Measurements from ENCODE around the gene TMEM219. TPM values are rescaled to one million over a fixed set of nuclear protein-coding genes. Genes with fewer than 3 reads are reported as not detected.
A peak's percentile ranks its signal among the peaks of the same experiment; 100 is the strongest.

Gene TMEM219
- total and polyA plus RNA-seq, 2 donors: 43.1 to 120 TPM

DNA sequence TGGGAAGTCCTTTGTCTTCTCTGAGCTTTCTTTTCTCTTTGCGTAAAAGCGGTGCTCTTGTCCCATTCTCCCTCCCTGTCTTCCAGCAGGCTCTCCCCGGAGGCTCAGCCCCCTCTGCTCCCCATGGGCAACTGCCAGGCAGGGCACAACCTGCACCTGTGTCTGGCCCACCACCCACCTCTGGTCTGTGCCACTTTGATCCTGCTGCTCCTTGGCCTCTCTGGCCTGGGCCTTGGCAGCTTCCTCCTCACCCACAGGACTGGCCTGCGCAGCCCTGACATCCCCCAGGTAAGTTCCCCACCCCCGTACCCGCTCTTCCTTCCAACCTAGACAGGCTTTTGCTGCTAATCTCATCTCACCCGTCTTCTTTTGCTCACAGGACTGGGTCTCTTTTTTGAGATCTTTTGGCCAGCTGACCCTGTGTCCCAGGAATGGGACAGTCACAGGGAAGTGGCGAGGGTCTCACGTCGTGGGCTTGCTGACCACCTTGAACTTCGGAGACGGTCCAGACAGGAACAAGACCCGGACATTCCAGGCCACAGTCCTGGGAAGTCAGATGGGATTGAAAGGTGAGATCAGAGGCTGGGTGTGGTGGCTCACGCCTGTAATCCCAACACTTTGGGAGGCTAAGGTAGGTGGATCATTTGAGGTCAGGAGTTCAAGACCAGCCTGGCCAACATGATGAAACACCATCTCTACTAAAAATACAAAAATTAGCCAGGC is 1.3 kb downstream of the TMEM219 start:
- DNase-seq (ENCODE audit: extremely low spot score): no peak
- Histone ChIP-seq H3K4me3 (ENCODE audit: low read depth, low read length) (peak overlapping the region; percentile 57), H3K4me1 (ENCODE audit: insufficient read depth) (no peaks in the 10 kb centered on the region), H3K27ac (ENCODE audit: low read depth) (peak overlapping the region; percentile 77), H3K36me3 (ENCODE audit: insufficient read depth) (no peaks in the 10 kb centered on the region)
- 82% methylated on average over 14 of the region's 14 CpGs for WGBS

DNA sequence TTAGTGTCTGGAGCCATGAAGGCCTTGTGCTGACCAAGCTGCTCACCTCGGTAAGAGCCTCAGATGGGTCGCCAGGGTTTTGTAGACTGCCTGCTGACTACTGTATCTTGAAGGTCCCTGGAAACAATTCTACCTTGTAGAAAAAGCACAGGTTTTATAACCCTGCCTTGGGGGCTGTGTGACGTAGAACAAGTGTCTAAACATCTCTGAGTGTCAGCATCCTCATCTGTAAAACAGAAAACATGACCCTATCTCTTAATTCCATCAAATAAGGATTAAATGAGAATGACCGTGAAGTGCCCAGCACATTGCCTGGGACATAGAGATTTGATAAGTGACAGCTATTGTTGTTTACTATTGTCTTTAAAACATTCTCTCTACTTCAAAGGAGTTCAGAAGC is 6.3 kb downstream of the TMEM219 start:
- Histone ChIP-seq H3K4me1 (ENCODE audit: insufficient read depth) (no peaks in the 10 kb centered on the region), H3K4me3 (ENCODE audit: low read depth, low read length) (no peak overlapping the region), H3K36me3 (ENCODE audit: insufficient read depth) (peaks cover 1% of the 10 kb centered on the region), H3K27ac (ENCODE audit: low read depth) (no peak overlapping the region)
- no peak for DNase-seq (ENCODE audit: extremely low spot score)
- 91% methylated on average over 4 of the region's 4 CpGs for WGBS

DNA sequence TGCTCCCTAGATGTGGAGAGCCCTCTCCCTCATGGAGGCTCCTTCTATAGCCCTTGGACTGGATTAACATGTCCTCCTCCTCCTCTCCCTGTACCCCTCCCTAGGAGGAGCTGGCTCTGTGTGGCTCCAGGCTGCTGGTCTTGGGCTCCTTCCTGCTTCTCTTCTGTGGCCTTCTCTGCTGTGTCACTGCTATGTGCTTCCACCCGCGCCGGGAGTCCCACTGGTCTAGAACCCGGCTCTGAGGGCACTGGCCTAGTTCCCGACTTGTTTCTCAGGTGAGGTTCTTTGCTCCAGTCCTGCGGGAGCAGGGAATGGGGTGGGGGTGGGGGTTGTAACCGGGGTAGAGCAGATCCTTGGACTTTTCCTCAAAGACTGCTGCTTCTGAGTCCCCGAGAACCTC is 9.4 kb downstream of the TMEM219 start:
- DNase-seq (ENCODE audit: extremely low spot score): no peak
- Histone ChIP-seq H3K27ac (ENCODE audit: low read depth) (no peak overlapping the region), H3K36me3 (ENCODE audit: insufficient read depth) (peaks cover 1% of the 10 kb centered on the region), H3K4me3 (ENCODE audit: low read depth, low read length) (no peak overlapping the region), H3K4me1 (ENCODE audit: insufficient read depth) (peaks cover 2% of the 10 kb centered on the region)
- 93% methylated on average over 8 of the region's 8 CpGs for WGBS

DNA sequence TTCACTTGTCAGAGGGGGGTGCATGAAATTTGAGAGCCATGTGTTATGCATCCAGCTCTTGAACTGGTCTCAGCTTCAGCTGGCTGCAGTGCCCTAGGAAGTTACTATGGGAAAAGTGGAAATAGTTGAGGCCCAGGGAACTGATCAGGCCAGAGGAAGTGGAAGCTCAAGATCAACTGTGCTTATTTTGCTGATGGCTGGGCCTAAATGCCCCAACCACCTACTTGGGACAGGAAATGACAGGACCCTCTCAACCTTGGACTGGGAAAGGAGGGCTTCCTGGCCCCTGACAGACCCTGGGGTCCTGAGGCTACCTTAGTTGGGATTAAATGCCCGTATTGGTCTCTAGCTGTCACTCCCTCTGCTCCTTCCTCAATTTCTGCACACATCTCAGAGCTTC is 10.6 kb downstream of the TMEM219 start:
- peaks cover 2% of the 10 kb centered on the region for H3K4me1 ChIP-seq (ENCODE audit: insufficient read depth)
- peaks cover 1% of the 10 kb centered on the region for H3K36me3 ChIP-seq (ENCODE audit: insufficient read depth)
- H3K27ac ChIP-seq (ENCODE audit: low read depth): no peak overlapping the region
- no peak overlapping the region for H3K4me3 ChIP-seq (ENCODE audit: low read depth, low read length)
- 95% methylated on average over 1 of the region's 1 CpG for WGBS
- DNase-seq (ENCODE audit: extremely low spot score): no peak

DNA sequence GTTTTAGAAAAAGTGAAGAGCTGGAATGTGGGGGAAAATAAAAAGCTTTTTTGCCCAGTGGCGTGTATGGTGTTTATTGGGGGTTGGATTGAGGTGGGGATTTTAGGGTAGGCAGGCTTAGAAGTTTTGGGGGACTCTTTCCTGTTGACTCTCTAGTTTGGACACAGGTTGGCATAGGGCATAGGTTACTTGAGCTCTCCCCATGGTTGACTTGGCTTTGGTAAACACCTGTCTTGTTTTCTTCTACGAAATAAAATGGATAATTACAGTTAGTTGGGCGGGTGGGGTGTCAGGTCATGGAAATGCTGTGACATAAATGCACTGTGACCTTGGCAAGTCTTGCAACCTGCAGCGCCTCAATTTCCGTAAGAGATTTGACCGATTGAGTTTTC is 11.1 kb downstream of the TMEM219 start:
- WGBS: 62% methylated on average over 6 of the region's 6 CpGs
- DNase-seq (ENCODE audit: extremely low spot score): no peak
- Histone ChIP-seq H3K4me3 (ENCODE audit: low read depth, low read length) (no peak overlapping the region), H3K27ac (ENCODE audit: low read depth) (no peak overlapping the region), H3K4me1 (ENCODE audit: insufficient read depth) (peaks cover 2% of the 10 kb centered on the region), H3K36me3 (ENCODE audit: insufficient read depth) (peaks cover 1% of the 10 kb centered on the region)

DNA sequence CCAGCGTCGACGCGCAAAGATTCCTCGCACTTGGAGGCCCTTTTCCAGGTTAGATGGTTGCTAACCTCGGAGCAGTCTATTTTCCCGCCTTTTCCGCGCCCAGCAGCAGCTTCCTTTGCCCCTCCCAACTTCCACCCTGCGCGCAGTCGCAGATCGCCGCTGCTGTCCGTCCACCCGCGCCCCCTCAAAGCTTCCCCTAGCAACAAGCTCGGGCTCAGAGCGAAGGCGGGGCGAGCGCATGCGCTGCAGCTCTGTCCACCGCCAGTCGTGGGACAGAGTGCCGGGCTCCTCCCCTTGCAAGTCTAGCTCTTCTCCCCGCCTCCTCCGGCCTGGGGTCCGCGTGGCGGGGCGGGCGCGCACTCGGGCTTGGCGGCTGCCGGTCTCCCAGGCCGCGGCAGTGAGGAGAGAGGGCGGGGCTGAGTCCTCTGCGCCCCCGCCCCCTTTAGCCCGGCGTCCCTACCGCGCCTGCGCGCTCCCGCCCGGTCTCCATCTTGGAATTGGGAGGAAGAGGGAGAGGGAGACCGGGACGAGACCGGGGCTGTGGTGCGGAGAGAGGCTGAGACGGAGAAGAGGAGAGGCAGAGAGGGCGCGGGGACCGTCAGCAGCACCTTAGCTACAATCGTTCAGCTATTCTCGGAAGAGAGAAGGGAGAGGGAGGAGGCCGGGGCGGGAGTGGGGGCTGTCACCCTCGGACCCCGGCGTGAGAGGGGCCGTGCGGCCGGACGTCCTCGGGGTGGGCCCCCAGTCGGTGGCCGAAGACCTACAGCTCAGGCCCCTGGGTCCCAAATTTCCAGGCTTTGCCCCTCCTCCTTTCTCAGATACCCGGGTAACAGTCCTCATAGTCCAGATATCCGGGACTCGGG is 11.7 kb downstream of the TMEM219 start, which contains the start of gene TAOK2:
Gene TAOK2, plus strand, starts transcription at position 485 of the 863 bp plus-strand sequence. CDS start 3,905 bp downstream, outside the sequence.
- DNase-seq (ENCODE audit: extremely low spot score): peak; percentile 93
- Histone ChIP-seq H3K4me1 (ENCODE audit: insufficient read depth) (peaks cover 2% of the 10 kb centered on the region), H3K27ac (ENCODE audit: low read depth) (peak within 1 kb of the TSS; percentile 68), H3K4me3 (ENCODE audit: low read depth, low read length) (peak within 1 kb of the TSS; percentile 68), H3K36me3 (ENCODE audit: insufficient read depth) (peaks cover 1% of the 10 kb centered on the region)
- 2% methylated on average over 75 of the region's 75 CpGs for WGBS

DNA sequence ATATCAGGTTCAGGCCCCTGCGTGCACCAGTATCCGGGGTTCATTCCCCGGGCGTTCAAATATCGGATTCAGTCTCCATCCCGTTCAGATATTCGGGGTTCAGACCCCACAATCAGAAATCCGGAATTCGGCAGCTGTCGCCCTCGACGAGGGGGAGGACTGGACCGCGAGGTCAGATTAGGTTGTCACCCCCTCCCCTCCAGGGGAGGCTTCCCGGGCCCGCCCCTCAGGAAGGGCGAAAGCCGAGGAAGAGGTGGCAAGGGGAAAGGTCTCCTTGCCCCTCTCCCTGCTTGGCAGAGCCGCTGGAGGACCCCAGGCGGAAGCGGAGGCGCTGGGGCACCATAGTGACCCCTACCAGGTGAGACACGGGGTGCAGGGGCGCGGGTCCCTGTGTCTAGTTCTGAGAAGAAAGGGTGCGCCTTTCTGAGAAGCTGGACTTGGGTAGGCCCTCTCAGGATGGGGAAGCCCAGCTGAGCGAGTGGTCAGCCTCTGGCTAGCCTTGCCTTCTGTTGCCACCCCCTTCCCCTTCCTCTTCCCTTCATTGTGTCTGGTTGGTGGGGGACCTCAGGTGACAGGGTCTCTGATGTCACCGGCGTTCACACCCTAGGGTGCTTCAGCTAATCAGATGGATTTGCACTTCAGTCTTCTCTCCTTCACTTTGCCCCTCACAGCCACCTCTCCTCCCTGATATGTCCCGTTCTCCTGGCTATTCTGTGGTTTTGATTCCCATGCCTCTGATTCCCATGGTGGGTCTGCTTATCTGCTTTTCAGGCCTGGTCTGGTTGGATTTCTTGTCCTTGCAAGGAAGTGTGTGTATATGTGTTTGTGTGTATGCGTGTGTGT is 12.6 kb downstream of the TMEM219 start:
- 2% methylated on average over 31 of the region's 31 CpGs for WGBS
- Histone ChIP-seq H3K4me3 (ENCODE audit: low read depth, low read length) (peak overlapping the region; percentile 68), H3K36me3 (ENCODE audit: insufficient read depth) (peaks cover 1% of the 10 kb centered on the region), H3K4me1 (ENCODE audit: insufficient read depth) (peaks cover 2% of the 10 kb centered on the region), H3K27ac (ENCODE audit: low read depth) (peak overlapping the region; percentile 68)
- DNase-seq (ENCODE audit: extremely low spot score): no peak

DNA sequence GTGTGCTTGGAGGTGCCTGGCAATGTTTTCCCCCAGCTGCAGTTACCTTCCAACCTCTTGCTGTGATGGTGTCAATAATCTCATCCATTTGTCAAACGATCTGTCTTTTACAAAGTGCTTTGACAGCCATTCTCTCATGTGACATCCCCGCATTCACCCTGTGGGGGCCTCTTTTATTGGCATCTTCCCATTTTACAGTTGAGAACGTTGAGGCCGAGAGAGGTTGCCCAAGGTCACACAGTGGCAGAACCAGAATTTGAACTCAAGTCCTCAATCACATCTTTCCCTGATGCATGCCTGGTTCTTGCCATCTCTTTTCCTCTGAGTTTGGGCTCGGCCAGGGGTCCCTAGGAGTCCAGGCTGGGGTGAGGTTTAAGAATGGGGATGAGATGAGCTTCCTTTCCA is 13.3 kb downstream of the TMEM219 start:
- no peak for DNase-seq (ENCODE audit: extremely low spot score)
- Histone ChIP-seq H3K27ac (ENCODE audit: low read depth) (no peak overlapping the region), H3K4me1 (ENCODE audit: insufficient read depth) (peaks cover 2% of the 10 kb centered on the region), H3K4me3 (ENCODE audit: low read depth, low read length) (peak overlapping the region; percentile 68), H3K36me3 (ENCODE audit: insufficient read depth) (no peaks in the 10 kb centered on the region)
- WGBS: 55% methylated on average over 5 of the region's 5 CpGs

DNA sequence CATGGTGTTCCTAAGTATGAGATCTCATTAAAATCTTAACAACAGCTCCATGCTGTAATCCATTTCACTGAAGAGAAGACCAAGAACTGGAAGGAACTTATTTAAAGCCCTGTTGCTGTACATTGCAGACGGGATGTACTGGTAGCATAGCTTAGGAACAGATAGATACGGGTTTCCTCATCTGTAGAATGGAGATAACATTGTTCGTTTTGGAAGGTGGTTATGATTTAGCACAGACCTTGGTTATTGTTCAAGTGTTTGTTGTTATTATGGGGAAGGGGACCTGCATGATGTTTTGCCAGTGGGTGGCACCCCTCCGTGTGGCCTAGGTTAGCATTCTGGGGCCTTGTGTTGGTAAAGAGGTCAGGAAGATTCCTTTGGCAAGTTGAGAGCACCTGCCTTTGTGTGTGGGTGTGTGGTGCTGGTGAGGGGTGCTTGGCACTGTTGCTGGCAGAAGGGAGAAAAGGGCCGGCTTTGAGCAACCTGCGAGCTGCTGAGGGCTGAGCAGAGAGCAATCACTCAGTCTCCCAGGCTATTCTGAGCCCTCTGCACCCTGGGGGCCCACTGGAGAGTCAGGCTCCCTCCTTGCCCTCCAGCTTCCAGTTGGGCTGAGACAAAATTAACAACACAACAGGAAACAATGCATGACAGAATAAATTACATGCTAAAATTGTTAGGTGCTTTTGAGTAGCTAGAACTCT is 14.1 kb downstream of the TMEM219 start:
- DNase-seq (ENCODE audit: extremely low spot score): no peak

DNA sequence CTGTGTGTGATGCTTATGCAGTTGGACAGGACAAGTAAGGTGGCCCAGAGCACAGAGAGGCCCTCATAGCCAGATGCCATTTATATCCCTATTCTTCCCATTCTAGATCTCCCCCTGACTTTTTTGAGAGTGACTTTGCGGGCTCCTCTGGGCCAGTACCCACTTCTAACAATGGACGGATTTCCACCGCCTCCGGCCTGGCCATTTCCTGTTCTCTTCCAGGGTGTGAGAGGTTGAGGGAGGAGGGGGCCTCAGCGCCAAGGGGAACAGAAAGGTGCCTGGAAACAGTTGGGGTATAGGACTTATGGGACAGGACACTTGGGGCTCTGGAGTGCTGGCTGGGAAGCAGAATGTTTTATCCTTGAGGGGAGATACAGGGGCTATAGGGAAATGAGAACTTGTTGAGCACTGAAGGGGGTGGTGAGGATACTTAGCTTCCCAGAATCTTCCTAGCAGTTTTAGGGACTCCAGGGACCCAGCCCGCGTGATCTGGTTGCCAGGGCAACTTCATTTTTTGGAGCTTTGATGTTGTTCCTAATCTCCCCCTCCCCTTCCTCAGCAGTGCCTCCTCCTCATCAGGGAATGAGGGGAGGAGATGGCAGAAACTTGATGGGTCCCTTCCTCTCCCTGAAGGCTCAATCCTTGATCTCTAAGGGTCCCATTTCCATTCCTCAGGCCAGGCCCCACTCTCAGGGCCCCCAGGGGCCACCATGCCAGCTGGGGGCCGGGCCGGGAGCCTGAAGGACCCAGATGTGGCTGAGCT is 15.4 kb downstream of the TMEM219 start:
- Histone ChIP-seq H3K36me3 (ENCODE audit: insufficient read depth) (peaks cover 2% of the 10 kb centered on the region), H3K27ac (ENCODE audit: low read depth) (no peak overlapping the region), H3K4me3 (ENCODE audit: low read depth, low read length) (no peak overlapping the region), H3K4me1 (ENCODE audit: insufficient read depth) (peaks cover 2% of the 10 kb centered on the region)
- WGBS: 78% methylated on average over 9 of the region's 9 CpGs
- DNase-seq (ENCODE audit: extremely low spot score): no peak

More for the DNA sequence above, 14.1 kb downstream of the TMEM219 start:
- H3K4me3 ChIP-seq (ENCODE audit: low read depth, low read length): no peak overlapping the region
- 23% methylated on average over 6 of the region's 6 CpGs for WGBS
- H3K4me1 ChIP-seq (ENCODE audit: insufficient read depth): peaks cover 2% of the 10 kb centered on the region
- no peaks in the 10 kb centered on the region for H3K36me3 ChIP-seq (ENCODE audit: insufficient read depth)
- H3K27ac ChIP-seq (ENCODE audit: low read depth): no peak overlapping the region

DNA sequence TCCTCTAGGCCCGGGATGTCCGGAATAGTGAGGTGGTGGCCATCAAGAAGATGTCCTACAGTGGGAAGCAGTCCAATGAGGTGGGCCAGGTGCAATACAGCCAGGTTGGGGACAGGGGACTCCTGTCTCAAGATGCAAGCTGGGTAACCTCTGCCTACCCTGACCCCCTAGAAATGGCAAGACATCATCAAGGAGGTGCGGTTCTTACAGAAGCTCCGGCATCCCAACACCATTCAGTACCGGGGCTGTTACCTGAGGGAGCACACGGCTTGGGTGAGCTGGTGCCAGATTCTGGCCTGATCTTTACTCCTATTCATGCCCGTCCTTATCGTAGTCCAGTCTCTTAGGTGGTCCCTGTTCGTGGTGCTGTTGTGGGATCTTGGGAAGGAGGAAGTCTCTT is 16.2 kb downstream of the TMEM219 start:
- Histone ChIP-seq H3K4me3 (ENCODE audit: low read depth, low read length) (no peak overlapping the region), H3K36me3 (ENCODE audit: insufficient read depth) (peaks cover 2% of the 10 kb centered on the region), H3K27ac (ENCODE audit: low read depth) (no peak overlapping the region), H3K4me1 (ENCODE audit: insufficient read depth) (peaks cover 2% of the 10 kb centered on the region)
- no peak for DNase-seq (ENCODE audit: extremely low spot score)
- 91% methylated on average over 9 of the region's 9 CpGs for WGBS

DNA sequence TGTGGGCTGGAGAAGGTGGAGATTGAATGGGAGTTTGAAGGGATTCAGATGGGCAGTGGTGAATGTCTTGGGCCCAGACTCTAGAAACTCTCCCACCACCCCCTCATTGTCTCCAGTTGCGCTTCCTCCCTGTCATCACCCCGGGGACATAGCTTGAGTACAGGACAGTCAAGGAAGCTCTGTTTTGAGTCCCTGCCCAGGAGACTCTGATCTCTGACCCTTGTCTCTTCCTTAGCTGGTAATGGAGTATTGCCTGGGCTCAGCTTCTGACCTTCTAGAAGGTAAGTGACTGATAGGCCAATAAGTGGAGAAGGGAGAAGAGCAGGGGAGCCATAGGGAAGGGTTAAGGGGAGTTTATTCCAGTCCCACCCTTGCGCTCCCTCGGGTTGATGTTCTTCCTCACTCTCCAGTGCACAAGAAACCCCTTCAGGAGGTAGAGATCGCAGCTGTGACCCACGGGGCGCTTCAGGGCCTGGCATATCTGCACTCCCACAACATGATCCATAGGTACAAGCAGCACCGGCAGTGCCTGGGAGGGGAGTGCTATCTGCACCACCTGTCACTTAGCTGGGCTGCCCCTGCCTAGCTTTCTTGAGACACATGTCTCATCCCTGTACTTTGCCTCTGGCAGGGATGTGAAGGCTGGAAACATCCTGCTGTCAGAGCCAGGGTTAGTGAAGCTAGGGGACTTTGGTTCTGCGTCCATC is 16.8 kb downstream of the TMEM219 start:
- H3K4me3 ChIP-seq (ENCODE audit: low read depth, low read length): no peak overlapping the region
- peaks cover 2% of the 10 kb centered on the region for H3K4me1 ChIP-seq (ENCODE audit: insufficient read depth)
- WGBS: 92% methylated on average over 9 of the region's 9 CpGs
- H3K36me3 ChIP-seq (ENCODE audit: insufficient read depth): peaks cover 2% of the 10 kb centered on the region
- DNase-seq (ENCODE audit: extremely low spot score): no peak
- no peak overlapping the region for H3K27ac ChIP-seq (ENCODE audit: low read depth)

All from urinary bladder (tissue), 4 donors.